Measurements from ENCODE around the gene ALDH1L2. TPM values are rescaled to one million over a fixed set of nuclear protein-coding genes. Genes with fewer than 3 reads are reported as not detected.

Gene ALDH1L2
- total RNA-seq, 1 experiment from 2014 or later: 1.9 TPM

GRCh38 chr12:105113094-105113493, 28.8 kb upstream of the ALDH1L2 start:
- Mint-ChIP-seq H3K36me3 (ENCODE audit: insufficient read depth in 1 of 3, low read depth in 3 of 3) (peaks cover 21 to 48% (median 42%) of the 10 kb centered on the region in 3 experiments), H3K27ac (no peak overlapping the region), H3K4me1 (peaks cover 32 to 44% of the 10 kb centered on the region in 2 experiments), H3K9me3 (0 out of 5 replicates have a peak, but pooled peaks cover 0 to 2% of the 10 kb centered on the region in 2 experiments), H3K27me3 (ENCODE audit: low read depth) (no peaks in the 10 kb centered on the region), H3K4me3 (no peak overlapping the region)
- no peaks in the 10 kb centered on the region for H3K9me3 ChIP-seq (ENCODE audit: control insufficient read depth, low read depth, low read length)
- H2BK15ac ChIP-seq (ENCODE audit: low read depth, low read length): no peak overlapping the region
- H4K8ac ChIP-seq (replicated peaks; ENCODE audit: insufficient read length, low read depth, low read length): no peak overlapping the region
- no peak overlapping the region for H3T11ph ChIP-seq (ENCODE audit: low read length)
- no peak overlapping the region for H3K14ac ChIP-seq (ENCODE audit: insufficient read depth, low read length)
- H2BK20ac ChIP-seq (ENCODE audit: low read depth, low read length, poor library complexity, severe bottlenecking): no peak overlapping the region
- H4K20me1 ChIP-seq (ENCODE audit: control insufficient read depth, insufficient read depth, insufficient read length): no peaks in the 10 kb centered on the region
- no peak overlapping the region for H4K5ac ChIP-seq (ENCODE audit: insufficient read length, low read depth, low read length)
- no peak overlapping the region for H4K91ac ChIP-seq (ENCODE audit: insufficient read length, low read depth, low read length)
- WGBS (ENCODE audit: extremely low coverage, insufficient read length, low lambda C conversion rate): no CpG with 5 or more reads among the region's 3 CpGs
- TF ChIP-seq CTCF (conservative IDR thresholded peaks at IDR 0.05): no peak
- no peak overlapping the region for H2BK5ac ChIP-seq (ENCODE audit: insufficient read length, low read length)
- H3K79me1 ChIP-seq (ENCODE audit: insufficient read depth, low read depth, low read length, poor library complexity, severe bottlenecking): no peaks in the 10 kb centered on the region
- H3K56ac ChIP-seq (ENCODE audit: insufficient read length, low read depth, low read length): no peak overlapping the region
- no peaks in the 10 kb centered on the region for H3K27me3 ChIP-seq (ENCODE audit: insufficient read depth, low read length)
- no peaks in the 10 kb centered on the region; the same call in 1 of the 2 replicates for H3K4me1 ChIP-seq (ENCODE audit: insufficient read depth, low read length)
- H3K23ac ChIP-seq (ENCODE audit: insufficient read length, low read depth, low read length): no peak overlapping the region
- H3K23me2 ChIP-seq (ENCODE audit: insufficient read length, low read depth, low read length, poor library complexity, severe bottlenecking): peaks cover 2% of the 10 kb centered on the region
- no peak overlapping the region for H3K4me2 ChIP-seq (ENCODE audit: insufficient read depth, insufficient read length, low read length)
- H3K18ac ChIP-seq (ENCODE audit: insufficient read length, low read depth, low read length): no peak overlapping the region
- no peak overlapping the region for H2BK12ac ChIP-seq (ENCODE audit: insufficient read length, low read depth, low read length)
- no peak overlapping the region for H3K4ac ChIP-seq (ENCODE audit: low read depth, low read length)
- H2BK120ac ChIP-seq (ENCODE audit: low read depth, low read length, poor library complexity, severe bottlenecking): no peak overlapping the region
- no peak for DNase-seq
- no peak overlapping the region for H3K9ac ChIP-seq (ENCODE audit: extremely low read depth, insufficient read length, low read length)
- H2AK5ac ChIP-seq (ENCODE audit: insufficient read length, low read length): no peak overlapping the region
- peaks cover 18% of the 10 kb centered on the region; the same call in 1 of the 2 replicates for H3K79me2 ChIP-seq (ENCODE audit: insufficient read depth, low read length)
- H3K27ac ChIP-seq (ENCODE audit: insufficient read length, low read depth, low read length): no peak overlapping the region
- no peak overlapping the region for H2AFZ ChIP-seq (ENCODE audit: low read length)

Measured in H9 (cell line).